ENCODE data around the gene LMTK3.

- TF ChIP-seq TEAD4 (IDR thresholded peaks at IDR 0.05) (no peak), EP300 (IDR thresholded peaks at IDR 0.05; ENCODE audit: borderline replicate concordance) (no peak), RAD21 (IDR thresholded peaks at IDR 0.05; ENCODE audit: low read depth) (no peak), MAX (IDR thresholded peaks at IDR 0.05) (no peak), USF1 (IDR thresholded peaks at IDR 0.05) (no peak), YY1 (IDR thresholded peaks at IDR 0.05; ENCODE audit: low read depth) (no peak)
- TF ChIP-seq, protein P1, sequence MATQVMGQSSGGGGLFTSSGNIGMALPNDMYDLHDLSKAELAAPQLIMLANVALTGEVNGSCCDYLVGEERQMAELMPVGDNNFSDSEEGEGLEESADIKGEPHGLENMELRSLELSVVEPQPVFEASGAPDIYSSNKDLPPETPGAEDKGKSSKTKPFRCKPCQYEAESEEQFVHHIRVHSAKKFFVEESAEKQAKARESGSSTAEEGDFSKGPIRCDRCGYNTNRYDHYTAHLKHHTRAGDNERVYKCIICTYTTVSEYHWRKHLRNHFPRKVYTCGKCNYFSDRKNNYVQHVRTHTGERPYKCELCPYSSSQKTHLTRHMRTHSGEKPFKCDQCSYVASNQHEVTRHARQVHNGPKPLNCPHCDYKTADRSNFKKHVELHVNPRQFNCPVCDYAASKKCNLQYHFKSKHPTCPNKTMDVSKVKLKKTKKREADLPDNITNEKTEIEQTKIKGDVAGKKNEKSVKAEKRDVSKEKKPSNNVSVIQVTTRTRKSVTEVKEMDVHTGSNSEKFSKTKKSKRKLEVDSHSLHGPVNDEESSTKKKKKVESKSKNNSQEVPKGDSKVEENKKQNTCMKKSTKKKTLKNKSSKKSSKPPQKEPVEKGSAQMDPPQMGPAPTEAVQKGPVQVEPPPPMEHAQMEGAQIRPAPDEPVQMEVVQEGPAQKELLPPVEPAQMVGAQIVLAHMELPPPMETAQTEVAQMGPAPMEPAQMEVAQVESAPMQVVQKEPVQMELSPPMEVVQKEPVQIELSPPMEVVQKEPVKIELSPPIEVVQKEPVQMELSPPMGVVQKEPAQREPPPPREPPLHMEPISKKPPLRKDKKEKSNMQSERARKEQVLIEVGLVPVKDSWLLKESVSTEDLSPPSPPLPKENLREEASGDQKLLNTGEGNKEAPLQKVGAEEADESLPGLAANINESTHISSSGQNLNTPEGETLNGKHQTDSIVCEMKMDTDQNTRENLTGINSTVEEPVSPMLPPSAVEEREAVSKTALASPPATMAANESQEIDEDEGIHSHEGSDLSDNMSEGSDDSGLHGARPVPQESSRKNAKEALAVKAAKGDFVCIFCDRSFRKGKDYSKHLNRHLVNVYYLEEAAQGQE (IDR thresholded peaks at IDR 0.05; ENCODE audit: low read depth): no peak
Observed at GRCh38 chr19:48508729-48509411, 2.8 kb downstream of the LMTK3 start.
